HepG2 (cell line): Measurements from ENCODE around the gene EFNA4. TPM values are rescaled to one million over a fixed set of nuclear protein-coding genes. Genes with fewer than 3 reads are reported as not detected.

Experiments
- CHCHD3 ChIP-seq: sonication (generic); formaldehyde crosslinking; IDR thresholded peaks from 2 replicates; pipeline ENCODE4 v1.8.0; 2022; ENCODE audit warnings: mild to moderate bottlenecking, missing genetic modification reagents, moderate library complexity
- CHD4 ChIP-seq: fragments of 200-600 bp; sonication (generic); IDR thresholded peaks from 2 replicates; pipeline ENCODE4 v1.7.0; 2017; ENCODE audit warnings: mild to moderate bottlenecking, low read length, borderline replicate concordance
- GATA4 ChIP-seq: sonication (generic); IDR thresholded peaks from 2 replicates; pipeline ENCODE4 v1.6.1; 2016; ENCODE audit warnings: antibody characterized with exemption, low read depth, borderline replicate concordance
- HIVEP1 ChIP-seq: sonication (generic); formaldehyde crosslinking; IDR thresholded peaks from 2 replicates; pipeline ENCODE4 v1.4.0; 2020; ENCODE audit warnings: mild to moderate bottlenecking, missing genetic modification reagents
- HNRNPK ChIP-seq: fragments of 200-400 bp; formaldehyde crosslinking; IDR thresholded peaks from 2 replicates; pipeline ENCODE4 v1.6.1; 2018; ENCODE audit warnings: low read length, low read depth, moderate library complexity, mild to moderate bottlenecking; ENCODE audit not compliant: poor library complexity, severe bottlenecking
- JUN ChIP-seq: sonication (generic); formaldehyde crosslinking; IDR thresholded peaks from 2 replicates; pipeline ENCODE4 v1.4.0; 2020; ENCODE audit warnings: mild to moderate bottlenecking, missing genetic modification reagents
- NR2F2 ChIP-seq: IDR thresholded peaks from 2 replicates; pipeline ENCODE4 v1.6.1; 2012; ENCODE audit warnings: low read depth, inconsistent platforms, borderline replicate concordance
- PAXIP1 ChIP-seq: sonication (generic); formaldehyde crosslinking; conservative IDR thresholded peaks from 2 replicates; pipeline ENCODE4 v1.4.0; 2020; ENCODE audit warnings: mild to moderate bottlenecking, missing genetic modification reagents, moderate library complexity
- RFX1 ChIP-seq: fragments of 450-650 bp; IDR thresholded peaks from 2 replicates; pipeline ENCODE4 v1.6.1; 2017
- RFX3 ChIP-seq: IDR thresholded peaks from 2 replicates; pipeline ENCODE4 v1.6.1; 2016; ENCODE audit warnings: missing biosample characterization, missing genetic modification reagents
- SRSF4 ChIP-seq: fragments of 200-400 bp; formaldehyde crosslinking; IDR thresholded peaks from one replicate; pipeline ENCODE4 v1.6.1; 2018; ENCODE audit warnings: mild to moderate bottlenecking, low read depth, low read length, moderate library complexity; ENCODE audit not compliant: poor library complexity, severe bottlenecking
- XRCC5 ChIP-seq: fragments of 200-400 bp; formaldehyde crosslinking; optimal IDR thresholded peaks from 2 replicates; pipeline ENCODE3; 2017; ENCODE audit warnings: mild to moderate bottlenecking, low read length
- ZBTB42 ChIP-seq: sonication (generic); formaldehyde crosslinking; IDR thresholded peaks from 2 replicates; pipeline ENCODE4 v1.5.0; 2020; ENCODE audit warnings: mild to moderate bottlenecking, missing genetic modification reagents
- ZNF121 ChIP-seq: sonication (generic); formaldehyde crosslinking; IDR thresholded peaks from 2 replicates; pipeline ENCODE4 v1.5.0; 2020; ENCODE audit warnings: mild to moderate bottlenecking, missing genetic modification reagents
- ZNF3 ChIP-seq: IDR thresholded peaks from 2 replicates; pipeline ENCODE4 v1.7.0; 2017; ENCODE audit warnings: inconsistent platforms
- ZNF33B ChIP-seq: sonication (generic); formaldehyde crosslinking; IDR thresholded peaks from 2 replicates; pipeline ENCODE4 v1.5.1; 2020; ENCODE audit warnings: mild to moderate bottlenecking, missing genetic modification reagents
- ZNF496 ChIP-seq: sonication (generic); formaldehyde crosslinking; IDR thresholded peaks from 2 replicates; pipeline ENCODE4 v1.8.1; 2023; ENCODE audit warnings: mild to moderate bottlenecking, moderate library complexity, missing genetic modification reagents; ENCODE audit not compliant: insufficient replicate concordance
- ZNF510 ChIP-seq: sonication (generic); formaldehyde crosslinking; IDR thresholded peaks from 2 replicates; pipeline ENCODE4 v1.4.0; 2020; ENCODE audit warnings: low read depth, mild to moderate bottlenecking, missing genetic modification reagents
- ZNF605 ChIP-seq: sonication (generic); formaldehyde crosslinking; IDR thresholded peaks from 2 replicates; pipeline ENCODE4 v1.8.0; 2022; ENCODE audit warnings: mild to moderate bottlenecking, missing genetic modification reagents
- ZSCAN30 ChIP-seq: sonication (generic); formaldehyde crosslinking; IDR thresholded peaks from 2 replicates; pipeline ENCODE4 v1.5.0; 2020; ENCODE audit warnings: mild to moderate bottlenecking, missing genetic modification reagents
- polyA plus RNA-seq, 8 experiments: library from polyadenylated mRNA; depleted of rRNA in 3 of 8; stranded (reverse) in 7 of 8; unstranded in 1 of 8; fragments of >200 nt; fragmentation: Illumina TruSeq in 4 of 8; extraction: Trizol in 4 of 8; gene quantifications; 2 replicates each; pipeline versions ENCODE4 v1.2.1 to v1.2.3, GENCODE V29; 2011 to 2016; ENCODE audit warnings: low read depth in 4 of 8, missing spikeins in 1 of 8, mixed read lengths in 1 of 8; ENCODE audit not compliant: insufficient read depth in 1 of 8
- total RNA-seq, 5 experiments: library from RNA; depleted of rRNA; stranded (reverse); fragments of >200 nt; fragmentation: Illumina TruSeq; extraction: Trizol; gene quantifications; 2 replicates each; pipeline ENCODE4 v1.2.3, GENCODE V29; 2016; ENCODE audit warnings: low read depth in 1 of 5
- TF ChIP-seq, protein P1 (sequence below): sonication (generic); formaldehyde crosslinking; IDR thresholded peaks from 2 replicates; pipeline ENCODE4 v1.5.1; 2020; ENCODE audit warnings: mild to moderate bottlenecking, moderate library complexity, missing genetic modification reagents
- TF ChIP-seq, protein P2 (sequence below): sonication (generic); formaldehyde crosslinking; IDR thresholded peaks from 2 replicates; pipeline ENCODE4 v1.4.0; 2020; ENCODE audit warnings: missing genetic modification reagents
- TF ChIP-seq, protein P3 (sequence below): sonication (generic); IDR thresholded peaks from 2 replicates; pipeline ENCODE4 v1.6.1; 2016; ENCODE audit warnings: low read depth, borderline replicate concordance

EFNA4 gene
- total and polyA plus RNA-seq, 2 of the 13 experiments (the other 11 are each of a cell fraction or from before 2014, with no cell fraction given) = 12.0 to 17.2 TPM

DNA sequence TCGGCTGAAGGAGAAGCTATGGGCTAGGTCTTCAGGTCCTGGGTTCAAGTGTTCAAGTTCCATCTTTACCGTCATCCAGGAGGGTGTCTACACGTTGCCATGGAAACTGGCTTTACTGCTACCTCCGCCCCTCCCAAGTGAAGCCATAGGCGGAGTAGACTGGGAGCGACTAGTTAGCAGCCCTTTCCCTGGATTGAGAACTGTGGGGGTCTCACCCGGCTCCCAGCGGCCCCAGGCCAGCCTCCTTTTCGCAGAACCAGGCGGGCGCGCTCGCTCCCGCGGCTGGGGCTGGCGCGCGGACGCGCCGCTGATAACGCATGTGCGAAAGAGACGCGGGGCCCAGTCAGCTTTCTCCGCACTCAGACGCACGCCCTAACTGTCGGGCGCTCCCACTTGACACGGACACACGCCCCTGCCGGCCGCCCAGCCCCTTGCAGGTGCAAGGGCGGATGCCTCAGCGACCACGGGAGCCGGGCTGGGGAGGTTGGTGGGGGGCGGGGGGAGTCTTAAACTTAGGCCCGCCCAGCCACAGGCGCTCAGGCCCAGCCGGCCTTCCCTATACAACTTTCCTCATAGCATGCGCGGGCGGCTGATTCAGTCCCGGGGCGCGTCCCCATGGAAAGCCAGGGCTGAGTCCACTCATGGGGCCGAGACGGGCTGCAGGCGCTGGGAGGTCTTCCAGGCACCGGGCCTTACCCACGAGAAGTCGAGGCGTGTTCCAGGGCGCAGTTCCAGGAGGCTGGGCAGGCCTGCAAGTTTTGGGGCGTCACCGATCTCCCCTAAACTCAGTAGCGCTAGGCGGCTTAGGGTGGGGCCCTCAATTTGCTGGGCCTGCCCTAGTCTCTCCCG lies 7.4 kb downstream of the EFNA4 start (continued):
- TF ChIP-seq, protein P1, sequence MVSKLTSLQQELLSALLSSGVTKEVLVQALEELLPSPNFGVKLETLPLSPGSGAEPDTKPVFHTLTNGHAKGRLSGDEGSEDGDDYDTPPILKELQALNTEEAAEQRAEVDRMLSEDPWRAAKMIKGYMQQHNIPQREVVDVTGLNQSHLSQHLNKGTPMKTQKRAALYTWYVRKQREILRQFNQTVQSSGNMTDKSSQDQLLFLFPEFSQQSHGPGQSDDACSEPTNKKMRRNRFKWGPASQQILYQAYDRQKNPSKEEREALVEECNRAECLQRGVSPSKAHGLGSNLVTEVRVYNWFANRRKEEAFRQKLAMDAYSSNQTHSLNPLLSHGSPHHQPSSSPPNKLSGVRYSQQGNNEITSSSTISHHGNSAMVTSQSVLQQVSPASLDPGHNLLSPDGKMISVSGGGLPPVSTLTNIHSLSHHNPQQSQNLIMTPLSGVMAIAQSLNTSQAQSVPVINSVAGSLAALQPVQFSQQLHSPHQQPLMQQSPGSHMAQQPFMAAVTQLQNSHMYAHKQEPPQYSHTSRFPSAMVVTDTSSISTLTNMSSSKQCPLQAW (CRISPR knock-in tag) = peak; percentile 34; the same call in 1 of the 2 replicates
- TF ChIP-seq ZNF510 (CRISPR knock-in tag) (no peak), CHCHD3 (CRISPR knock-in tag) (no peak), HNRNPK (peak; percentile 57), SRSF4 (no peak), RFX1 (peak; percentile 66), JUN (no peak), ZNF33B (CRISPR knock-in tag) (no peak), CHD4 (no peak), ZNF605 (CRISPR knock-in tag) (peak; percentile 58; the same call in 1 of the 2 replicates), ZBTB42 (CRISPR knock-in tag) (no peak), ZNF121 (CRISPR knock-in tag) (peak; percentile 60; the same call in 1 of the 2 replicates), ZSCAN30 (CRISPR knock-in tag) (no peak), ZNF3 (CRISPR knock-in tag) (no peak), PAXIP1 (CRISPR knock-in tag) (no peak), XRCC5 (peak; percentile 84), NR2F2 (no peak), GATA4 (no peak), ZNF496 (CRISPR knock-in tag) (no peak), HIVEP1 (CRISPR knock-in tag) (no peak), RFX3 (peak; percentile 55)
- TF ChIP-seq, protein P2, sequence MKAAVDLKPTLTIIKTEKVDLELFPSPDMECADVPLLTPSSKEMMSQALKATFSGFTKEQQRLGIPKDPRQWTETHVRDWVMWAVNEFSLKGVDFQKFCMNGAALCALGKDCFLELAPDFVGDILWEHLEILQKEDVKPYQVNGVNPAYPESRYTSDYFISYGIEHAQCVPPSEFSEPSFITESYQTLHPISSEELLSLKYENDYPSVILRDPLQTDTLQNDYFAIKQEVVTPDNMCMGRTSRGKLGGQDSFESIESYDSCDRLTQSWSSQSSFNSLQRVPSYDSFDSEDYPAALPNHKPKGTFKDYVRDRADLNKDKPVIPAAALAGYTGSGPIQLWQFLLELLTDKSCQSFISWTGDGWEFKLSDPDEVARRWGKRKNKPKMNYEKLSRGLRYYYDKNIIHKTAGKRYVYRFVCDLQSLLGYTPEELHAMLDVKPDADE = no peak
- TF ChIP-seq, protein P3, sequence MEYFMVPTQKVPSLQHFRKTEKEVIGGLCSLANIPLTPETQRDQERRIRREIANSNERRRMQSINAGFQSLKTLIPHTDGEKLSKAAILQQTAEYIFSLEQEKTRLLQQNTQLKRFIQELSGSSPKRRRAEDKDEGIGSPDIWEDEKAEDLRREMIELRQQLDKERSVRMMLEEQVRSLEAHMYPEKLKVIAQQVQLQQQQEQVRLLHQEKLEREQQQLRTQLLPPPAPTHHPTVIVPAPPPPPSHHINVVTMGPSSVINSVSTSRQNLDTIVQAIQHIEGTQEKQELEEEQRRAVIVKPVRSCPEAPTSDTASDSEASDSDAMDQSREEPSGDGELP = no peak
